ENCODE results near the gene MMP25.

DNA sequence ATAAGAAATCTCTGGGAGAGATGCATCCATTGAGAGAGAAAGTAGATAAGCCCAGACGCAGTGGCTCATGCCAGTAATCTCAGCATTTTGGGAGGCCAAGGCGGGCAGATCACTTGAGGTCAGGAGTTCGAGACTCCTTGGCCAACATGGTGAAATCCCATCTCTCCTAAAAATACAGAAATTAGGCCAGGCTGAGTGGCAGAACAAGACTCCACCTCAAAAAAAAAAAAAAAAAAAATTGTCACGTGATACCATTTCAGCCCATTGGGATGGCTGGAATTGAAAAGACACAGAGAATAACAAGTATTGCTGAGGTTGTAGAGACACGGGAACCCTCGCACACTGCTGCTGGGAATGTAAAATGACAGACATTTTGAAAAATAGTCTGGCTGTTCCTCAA, 16.2 kb downstream of the MMP25 start:
- TF ChIP-seq, protein P1, sequence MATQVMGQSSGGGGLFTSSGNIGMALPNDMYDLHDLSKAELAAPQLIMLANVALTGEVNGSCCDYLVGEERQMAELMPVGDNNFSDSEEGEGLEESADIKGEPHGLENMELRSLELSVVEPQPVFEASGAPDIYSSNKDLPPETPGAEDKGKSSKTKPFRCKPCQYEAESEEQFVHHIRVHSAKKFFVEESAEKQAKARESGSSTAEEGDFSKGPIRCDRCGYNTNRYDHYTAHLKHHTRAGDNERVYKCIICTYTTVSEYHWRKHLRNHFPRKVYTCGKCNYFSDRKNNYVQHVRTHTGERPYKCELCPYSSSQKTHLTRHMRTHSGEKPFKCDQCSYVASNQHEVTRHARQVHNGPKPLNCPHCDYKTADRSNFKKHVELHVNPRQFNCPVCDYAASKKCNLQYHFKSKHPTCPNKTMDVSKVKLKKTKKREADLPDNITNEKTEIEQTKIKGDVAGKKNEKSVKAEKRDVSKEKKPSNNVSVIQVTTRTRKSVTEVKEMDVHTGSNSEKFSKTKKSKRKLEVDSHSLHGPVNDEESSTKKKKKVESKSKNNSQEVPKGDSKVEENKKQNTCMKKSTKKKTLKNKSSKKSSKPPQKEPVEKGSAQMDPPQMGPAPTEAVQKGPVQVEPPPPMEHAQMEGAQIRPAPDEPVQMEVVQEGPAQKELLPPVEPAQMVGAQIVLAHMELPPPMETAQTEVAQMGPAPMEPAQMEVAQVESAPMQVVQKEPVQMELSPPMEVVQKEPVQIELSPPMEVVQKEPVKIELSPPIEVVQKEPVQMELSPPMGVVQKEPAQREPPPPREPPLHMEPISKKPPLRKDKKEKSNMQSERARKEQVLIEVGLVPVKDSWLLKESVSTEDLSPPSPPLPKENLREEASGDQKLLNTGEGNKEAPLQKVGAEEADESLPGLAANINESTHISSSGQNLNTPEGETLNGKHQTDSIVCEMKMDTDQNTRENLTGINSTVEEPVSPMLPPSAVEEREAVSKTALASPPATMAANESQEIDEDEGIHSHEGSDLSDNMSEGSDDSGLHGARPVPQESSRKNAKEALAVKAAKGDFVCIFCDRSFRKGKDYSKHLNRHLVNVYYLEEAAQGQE (IDR thresholded peaks at IDR 0.05; ENCODE audit: insufficient read depth in 1 of 2, low read depth in 2 of 2, low read length in 2 of 2): no peak
- TF ChIP-seq TAF1 (IDR thresholded peaks at IDR 0.05; ENCODE audit: borderline replicate concordance, insufficient read depth, low read length) (no peak), SIN3A (IDR thresholded peaks at IDR 0.05; ENCODE audit: borderline replicate concordance, insufficient read depth, low read length) (no peak)
